Fibroblast of lung (primary cell): ENCODE data around the gene NECTIN1. TPM values are rescaled to one million over a fixed set of nuclear protein-coding genes. Genes with fewer than 3 reads are reported as not detected.

ENCODE experiments used
- DNase-seq, 2 donors: peaks; one replicate each; pipeline versions ENCODE4 v3.0.0 to v3.0.0-alpha.2; 2010; ENCODE audit warnings: low read depth in 2 of 2
- H2AFZ ChIP-seq: 2 replicates; pipeline ENCODE4 v1.5.1; 2012; ENCODE audit warnings: low read length, control low read depth, inconsistent platforms
- H3K27ac ChIP-seq: 2 replicates; pipeline ENCODE4 v1.5.1; 2011; ENCODE audit warnings: low read length, control low read depth; ENCODE audit not compliant: insufficient read depth
- H3K27me3 ChIP-seq: 2 replicates; pipeline ENCODE4 v1.5.1; 2011; ENCODE audit warnings: mild to moderate bottlenecking, low read length; ENCODE audit not compliant: control insufficient read depth, insufficient read depth
- H3K36me3 ChIP-seq: 2 replicates; pipeline ENCODE4 v1.5.1; 2011; ENCODE audit warnings: low read length; ENCODE audit not compliant: control insufficient read depth, insufficient read depth
- H3K4me1 ChIP-seq: 2 replicates; pipeline ENCODE4 v1.5.1; 2011; ENCODE audit warnings: low read length; ENCODE audit not compliant: control insufficient read depth, insufficient read depth; ENCODE audit errors: extremely low read depth
- H3K4me2 ChIP-seq: 2 replicates; pipeline ENCODE4 v1.5.1; 2011; ENCODE audit warnings: low read length, control low read depth; ENCODE audit not compliant: insufficient read depth; ENCODE audit errors: extremely low read depth
- H3K4me3 ChIP-seq, 4 experiments: fragments of 200-600 bp in 1 of 4; sonication (generic) in 1 of 4; replicated peaks in 1 of 4; 2 replicates each; pipeline ENCODE4 v1.5.1; 2011 to 2016; ENCODE audit warnings: low read length in 4 of 4, low read depth in 3 of 4, mild to moderate bottlenecking in 3 of 4, control low read depth in 2 of 4, inconsistent platforms in 1 of 4, mixed read lengths in 1 of 4; ENCODE audit not compliant: insufficient read depth in 1 of 4; ENCODE audit errors: control extremely low read depth in 1 of 4
- H3K79me2 ChIP-seq: 2 replicates; pipeline ENCODE4 v1.5.1; 2012; ENCODE audit warnings: mild to moderate bottlenecking, low read length, inconsistent platforms; ENCODE audit not compliant: control insufficient read depth, insufficient read depth
- H3K9ac ChIP-seq: 2 replicates; pipeline ENCODE4 v1.5.1; 2011; ENCODE audit warnings: mild to moderate bottlenecking, low read length, control low read depth; ENCODE audit not compliant: insufficient read depth
- H3K9me3 ChIP-seq: 2 replicates; pipeline ENCODE4 v1.5.1; 2012; ENCODE audit warnings: low read depth, low read length; ENCODE audit not compliant: control insufficient read depth, insufficient read depth
- H4K20me1 ChIP-seq: 2 replicates; pipeline ENCODE4 v1.5.1; 2011; ENCODE audit warnings: low read length; ENCODE audit not compliant: control insufficient read depth, insufficient read depth; ENCODE audit errors: extremely low read depth
- EZH2 ChIP-seq: IDR thresholded peaks from 2 replicates; pipeline ENCODE4 v1.5.1; 2012; ENCODE audit warnings: low read length, control low read depth, mild to moderate bottlenecking; ENCODE audit errors: missing control alignments
- polyA plus RNA-seq, 2 donors: library from polyadenylated mRNA; depleted of rRNA in 1 of 2; stranded (reverse) in 1 of 2; unstranded in 1 of 2; fragments of >200 nt; gene quantifications; 2 replicates each; pipeline ENCODE4 v1.2.1, GENCODE V29; 2011 to 2012; ENCODE audit warnings: missing spikeins in 1 of 2
- total RNA-seq: library from RNA; depleted of rRNA; stranded (reverse); fragments of >200 nt; gene quantifications from 2 replicates; pipeline ENCODE4 v1.2.1, GENCODE V29; 2014
- TF ChIP-seq, protein P1 (sequence below), 2 donors: IDR thresholded peaks in 1 of 2; conservative IDR thresholded peaks in 1 of 2; 1 replicate in 1 of 2; 2 replicates in 1 of 2; pipeline ENCODE4 v1.5.1; 2011 to 2012; ENCODE audit warnings: low read length in 2 of 2, control low read depth in 1 of 2, inconsistent platforms in 1 of 2, low read depth in 1 of 2, mild to moderate bottlenecking in 1 of 2

The NECTIN1 gene
- total and polyA plus RNA-seq, 2 donors (not counting 1 experiment from before 2014, with no cell fraction given), result 2.0 to 2.8 TPM

DNA sequence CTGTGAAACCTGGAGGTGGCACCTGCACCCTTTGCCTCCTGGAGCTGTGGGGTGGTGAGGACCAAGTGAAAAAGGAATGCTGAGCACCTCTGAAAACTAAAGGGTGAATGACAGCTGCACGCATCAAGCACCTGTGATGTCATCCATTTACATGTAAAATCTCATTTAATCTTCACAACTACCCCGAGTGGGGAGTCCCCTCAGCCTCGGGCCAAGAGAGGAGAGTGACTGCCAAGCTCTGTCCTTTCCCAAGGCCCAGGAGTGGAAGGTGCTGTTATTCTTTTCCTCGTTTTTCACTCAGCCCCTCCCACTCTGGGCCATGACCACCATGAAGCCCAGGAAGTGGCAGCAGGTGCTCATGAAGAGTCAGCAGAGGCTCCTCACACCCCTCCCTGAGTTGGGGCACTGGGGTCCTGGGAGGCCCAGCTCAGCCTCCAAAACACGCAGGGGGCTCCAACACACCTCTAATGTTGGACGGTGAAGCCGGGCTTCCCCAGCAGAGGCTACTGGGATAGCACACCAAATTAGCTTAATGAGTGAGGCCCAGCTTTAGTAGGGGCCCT lies 35.7 kb downstream of the NECTIN1 start:
- H3K27me3 ChIP-seq, result no peaks in the 10 kb centered on the region
- H3K27ac ChIP-seq, result no peak overlapping the region
- no peak overlapping the region for H3K4me3 ChIP-seq
- no peak overlapping the region for H3K9ac ChIP-seq
- no peak overlapping the region for H2AFZ ChIP-seq
- no peak for DNase-seq
- no peak for TF ChIP-seq EZH2
- TF ChIP-seq, protein P1, sequence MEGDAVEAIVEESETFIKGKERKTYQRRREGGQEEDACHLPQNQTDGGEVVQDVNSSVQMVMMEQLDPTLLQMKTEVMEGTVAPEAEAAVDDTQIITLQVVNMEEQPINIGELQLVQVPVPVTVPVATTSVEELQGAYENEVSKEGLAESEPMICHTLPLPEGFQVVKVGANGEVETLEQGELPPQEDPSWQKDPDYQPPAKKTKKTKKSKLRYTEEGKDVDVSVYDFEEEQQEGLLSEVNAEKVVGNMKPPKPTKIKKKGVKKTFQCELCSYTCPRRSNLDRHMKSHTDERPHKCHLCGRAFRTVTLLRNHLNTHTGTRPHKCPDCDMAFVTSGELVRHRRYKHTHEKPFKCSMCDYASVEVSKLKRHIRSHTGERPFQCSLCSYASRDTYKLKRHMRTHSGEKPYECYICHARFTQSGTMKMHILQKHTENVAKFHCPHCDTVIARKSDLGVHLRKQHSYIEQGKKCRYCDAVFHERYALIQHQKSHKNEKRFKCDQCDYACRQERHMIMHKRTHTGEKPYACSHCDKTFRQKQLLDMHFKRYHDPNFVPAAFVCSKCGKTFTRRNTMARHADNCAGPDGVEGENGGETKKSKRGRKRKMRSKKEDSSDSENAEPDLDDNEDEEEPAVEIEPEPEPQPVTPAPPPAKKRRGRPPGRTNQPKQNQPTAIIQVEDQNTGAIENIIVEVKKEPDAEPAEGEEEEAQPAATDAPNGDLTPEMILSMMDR (conservative IDR thresholded peaks at IDR 0.05 in 1 of 2, IDR thresholded peaks at IDR 0.05 in 1 of 2; ENCODE audit: low read depth in 1 of 2, low read length in 2 of 2), result no peak
- no peaks in the 10 kb centered on the region for H3K79me2 ChIP-seq
- no peaks in the 10 kb centered on the region for H3K36me3 ChIP-seq
- H3K4me2 ChIP-seq, result no peak overlapping the region
- H3K4me1 ChIP-seq, result no peaks in the 10 kb centered on the region
- H3K9me3 ChIP-seq, result no peaks in the 10 kb centered on the region
- H4K20me1 ChIP-seq, result no peaks in the 10 kb centered on the region

DNA sequence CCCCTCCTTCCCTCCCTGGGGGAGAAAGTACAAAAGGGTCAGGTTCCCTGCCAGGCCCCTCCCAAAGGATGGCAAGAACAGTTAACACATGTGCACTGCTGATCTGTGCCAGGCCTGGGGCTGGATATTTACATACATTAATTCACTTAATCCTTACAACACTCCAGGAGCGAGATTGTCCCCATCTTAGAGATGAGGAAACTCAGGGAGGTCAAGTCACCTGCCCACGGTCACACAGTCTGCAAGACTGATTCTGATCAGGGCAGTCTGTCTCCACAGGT lies 36.5 kb downstream of the NECTIN1 start:
- H3K9ac ChIP-seq, result no peak overlapping the region
- H3K9me3 ChIP-seq, result no peaks in the 10 kb centered on the region
- no peak for TF ChIP-seq EZH2
- TF ChIP-seq, protein P1 (conservative IDR thresholded peaks at IDR 0.05 in 1 of 2, IDR thresholded peaks at IDR 0.05 in 1 of 2; ENCODE audit: low read depth in 1 of 2, low read length in 2 of 2), result no peak
- DNase-seq, result no peak
- H3K4me1 ChIP-seq, result no peaks in the 10 kb centered on the region
- no peaks in the 10 kb centered on the region for H3K27me3 ChIP-seq
- H3K4me3 ChIP-seq, result no peak overlapping the region
- H3K4me2 ChIP-seq, result no peak overlapping the region
- H2AFZ ChIP-seq, result no peak overlapping the region
- no peaks in the 10 kb centered on the region for H3K36me3 ChIP-seq
- H4K20me1 ChIP-seq, result no peaks in the 10 kb centered on the region
- no peak overlapping the region for H3K27ac ChIP-seq
- H3K79me2 ChIP-seq, result no peaks in the 10 kb centered on the region

DNA sequence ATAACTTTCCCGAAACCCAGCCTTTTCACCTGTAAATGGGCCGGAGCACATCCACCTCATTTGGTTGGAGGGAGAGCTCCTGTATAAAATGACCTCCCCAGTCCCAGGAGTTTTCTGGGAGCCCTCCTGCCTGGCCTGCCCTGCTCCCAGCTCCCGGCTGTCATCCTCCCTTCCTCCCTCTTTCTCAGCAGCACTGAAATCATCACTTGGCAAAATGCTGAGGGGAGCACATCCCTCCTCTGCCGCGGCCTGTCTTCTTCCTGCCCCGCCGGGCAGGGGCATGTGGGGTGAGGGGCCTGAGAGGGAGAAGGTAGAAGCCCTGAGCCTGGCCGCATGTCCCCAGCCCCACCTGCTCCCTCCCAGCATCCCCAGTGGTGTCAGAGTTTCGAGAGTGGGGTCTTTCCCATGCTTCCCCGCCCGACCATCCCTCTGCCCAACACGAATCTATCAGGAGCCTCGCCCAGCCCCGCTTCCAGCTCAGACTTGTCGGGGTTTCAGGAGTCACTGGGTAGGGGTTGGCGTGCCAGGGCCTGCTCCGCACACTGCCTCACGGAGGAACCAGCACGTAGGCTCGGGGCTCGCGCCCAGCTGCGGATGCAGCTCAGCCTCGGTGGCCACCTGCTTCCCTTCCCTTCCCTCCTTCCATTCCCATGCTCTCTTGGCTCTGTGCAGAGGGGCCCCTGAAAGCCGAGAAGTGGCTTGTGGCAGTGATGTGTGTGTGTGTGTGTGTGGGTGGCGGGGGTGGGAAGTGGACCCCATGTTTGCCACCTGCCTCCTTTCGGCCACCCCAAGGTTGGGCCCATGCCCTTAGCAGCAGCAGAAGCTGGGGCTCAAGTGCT lies 37.1 kb downstream of the NECTIN1 start:
- no peak overlapping the region for H3K9ac ChIP-seq
- TF ChIP-seq EZH2, result no peak
- TF ChIP-seq, protein P1 (conservative IDR thresholded peaks at IDR 0.05 in 1 of 2, IDR thresholded peaks at IDR 0.05 in 1 of 2; ENCODE audit: low read depth in 1 of 2, low read length in 2 of 2), result no peak
- no peak overlapping the region for H3K27ac ChIP-seq
- no peaks in the 10 kb centered on the region for H3K4me1 ChIP-seq
- H3K36me3 ChIP-seq, result no peaks in the 10 kb centered on the region
- no peaks in the 10 kb centered on the region for H3K79me2 ChIP-seq
- no peak overlapping the region for H3K4me3 ChIP-seq
- H3K27me3 ChIP-seq, result no peaks in the 10 kb centered on the region
- H4K20me1 ChIP-seq, result no peaks in the 10 kb centered on the region
- no peak overlapping the region for H3K4me2 ChIP-seq
- no peaks in the 10 kb centered on the region for H3K9me3 ChIP-seq
- no peak for DNase-seq
- no peak overlapping the region for H2AFZ ChIP-seq
